ENCODE measurements around the gene CNN2.

Gene CNN2

GRCh38 chr19:1068009-1069001 lies 41.9 kb downstream of the CNN2 start:
- peak; percentile 57 to 85 (median 72) for DNase-seq

DNA sequence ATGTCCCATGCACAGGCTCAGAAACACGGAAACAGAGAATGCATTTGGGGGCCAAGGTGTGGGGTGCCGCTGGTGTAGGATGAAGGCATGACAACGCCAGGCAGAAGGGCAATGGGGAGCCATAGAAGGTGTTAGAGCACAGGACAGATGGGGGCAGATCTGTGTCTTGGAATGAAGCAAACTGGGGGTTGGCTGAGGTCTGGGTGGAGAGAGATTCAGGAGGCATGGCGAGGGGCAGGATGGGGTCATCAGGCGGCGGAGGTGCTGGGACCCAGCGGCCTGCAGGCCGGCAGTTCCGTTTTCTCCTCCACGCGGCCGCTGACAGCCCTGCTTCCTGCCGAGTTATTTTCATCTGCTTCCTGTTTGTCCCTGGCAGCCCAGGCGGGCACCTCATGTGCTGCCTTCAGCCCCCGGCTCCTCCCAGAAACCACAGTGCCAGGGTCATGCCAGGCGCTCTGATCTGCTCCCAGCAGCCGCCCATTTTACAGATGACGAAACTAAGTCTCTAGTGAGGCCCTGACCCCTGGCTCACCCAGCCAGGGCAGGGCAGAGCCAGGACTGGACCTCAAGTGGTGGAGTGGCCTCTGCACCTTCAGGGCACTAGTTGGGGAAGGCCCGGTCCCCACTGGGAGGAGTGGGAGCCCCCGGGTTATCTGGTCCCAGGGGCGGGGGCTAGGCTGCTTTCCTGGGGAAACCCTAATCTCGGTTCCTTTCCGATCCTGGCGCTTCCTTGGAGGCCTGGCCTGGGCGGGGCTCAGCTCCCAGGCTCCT lies 42.8 kb downstream of the CNN2 start:
- DNase-seq = peak; percentile 39 to 77 (median 70)

DNA sequence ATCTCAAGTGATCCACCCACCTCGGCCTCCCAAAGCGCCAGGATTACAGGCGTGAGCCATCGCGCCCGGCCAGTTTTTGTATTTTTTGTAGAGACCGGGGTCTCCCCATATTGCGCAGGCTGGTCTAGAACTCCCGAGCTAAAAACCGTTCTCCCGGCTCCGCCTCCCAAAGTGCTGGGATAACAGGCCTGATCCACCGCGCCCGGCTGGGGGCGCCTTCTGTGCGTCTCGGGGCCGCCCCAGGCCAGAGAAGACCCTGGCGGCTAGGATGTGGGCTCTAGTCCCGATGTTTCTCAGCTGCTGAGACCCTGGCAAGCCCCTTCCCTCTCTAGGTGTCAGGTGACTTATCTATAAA lies 44.1 kb downstream of the CNN2 start:
- DNase-seq = no peak

DNA sequence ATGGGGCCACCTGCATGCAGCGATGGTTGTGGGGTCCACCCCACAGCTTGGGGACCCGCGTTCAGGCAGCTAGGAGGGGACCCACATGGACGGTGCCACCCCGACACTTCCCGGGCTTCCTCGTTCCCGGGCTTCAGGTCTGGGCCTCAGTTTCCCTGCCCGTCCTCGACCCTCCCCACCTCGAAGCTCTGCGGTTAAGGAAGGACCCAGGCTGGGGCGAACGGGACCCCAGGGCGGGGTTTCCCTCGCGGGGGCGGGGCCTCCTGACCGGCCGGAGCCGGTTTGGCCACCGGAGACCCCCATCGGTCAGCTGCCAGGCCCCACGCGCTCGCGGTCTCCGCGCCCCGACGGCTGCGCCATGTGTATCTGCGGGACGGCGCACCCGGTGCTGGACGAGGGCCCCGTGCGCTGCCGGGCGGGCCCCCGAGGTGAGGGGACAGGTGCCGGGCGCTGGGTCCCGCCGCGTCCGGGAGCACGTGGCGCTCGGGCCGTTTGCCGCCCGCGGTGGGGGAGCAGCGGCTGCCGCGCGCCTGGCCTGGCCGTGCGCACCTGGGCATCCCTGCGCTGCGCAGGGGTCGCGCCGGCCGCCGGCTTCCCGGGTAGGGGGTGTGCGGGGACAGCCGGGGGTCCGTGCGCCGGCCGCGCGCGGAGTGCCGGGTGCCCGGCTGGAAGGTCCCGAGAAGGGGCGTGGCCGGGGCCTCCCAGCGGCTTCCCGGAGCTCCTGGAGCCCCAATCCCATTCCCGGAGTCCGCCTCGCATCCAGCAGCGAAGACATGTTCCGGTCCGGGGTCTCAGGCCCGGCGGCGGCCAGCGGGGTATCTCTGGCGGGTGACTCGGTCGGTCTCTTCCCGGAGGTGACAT lies 44.8 kb downstream of the CNN2 start:
- no peak for DNase-seq

- DNase-seq = no peak
Measured at GRCh38 chr19:1072371-1073015, 46.1 kb downstream of the CNN2 start.

DNA sequence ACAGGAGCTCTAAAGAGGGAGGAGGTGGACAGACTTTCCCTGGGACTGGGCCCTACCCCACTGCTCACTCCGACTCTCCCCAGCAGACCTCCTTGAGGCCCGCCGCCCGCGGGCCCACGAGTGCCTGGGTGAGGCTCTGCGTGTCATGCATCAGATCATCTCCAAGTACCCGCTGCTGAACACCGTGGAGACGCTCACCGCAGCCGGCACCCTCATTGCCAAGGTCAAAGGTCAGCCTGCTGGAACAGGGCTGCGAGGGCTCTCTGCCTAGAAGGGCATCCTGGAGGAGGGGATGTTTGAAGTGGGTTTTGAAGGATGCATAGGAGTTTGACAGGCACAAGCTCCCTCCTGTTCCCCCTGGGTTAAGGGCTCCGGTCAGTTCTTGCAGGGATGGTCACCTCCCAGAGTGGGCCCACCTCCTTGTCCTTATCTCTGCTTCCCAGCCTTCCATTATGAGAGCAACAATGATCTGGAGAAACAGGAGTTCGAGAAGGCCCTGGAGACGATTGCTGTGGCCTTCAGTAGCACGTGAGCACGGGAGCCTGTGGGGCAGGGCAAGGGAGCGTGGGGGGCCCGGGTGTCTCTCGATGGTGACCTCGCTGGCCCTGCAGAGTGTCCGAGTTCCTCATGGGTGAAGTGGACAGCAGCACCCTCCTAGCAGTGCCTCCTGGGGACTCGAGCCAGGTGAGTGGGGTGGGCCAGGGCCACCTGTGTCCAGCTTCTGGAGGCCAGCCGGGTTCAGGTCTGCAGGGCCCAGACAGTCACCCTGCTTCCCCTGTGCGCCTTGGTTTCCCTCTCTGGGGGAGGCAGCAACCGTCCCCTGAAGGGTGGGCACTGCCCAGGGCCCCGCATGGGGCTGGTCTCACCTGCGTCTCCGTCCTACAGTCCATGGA lies 46.9 kb downstream of the CNN2 start:
- peak in 5 of 6 experiments; percentile 29 to 51 (median 39) for DNase-seq

GRCh38 chr19:1073956-1074517 lies 47.6 kb downstream of the CNN2 start:
- DNase-seq = peak in 3 of 6 experiments; percentile 39 to 79 (median 65)

GRCh38 chr19:1074544-1075283 lies 48.3 kb downstream of the CNN2 start:
- peak; percentile 89 to 97 (median 95) for DNase-seq

GRCh38 chr19:1076046-1076386 lies 49.6 kb downstream of the CNN2 start:
- peak in 3 of 6 experiments; percentile 50 to 65 (median 52) for DNase-seq

- peak; percentile 81 to 96 (median 92) for DNase-seq
Measured at GRCh38 chr19:1076951-1077350, 50.5 kb downstream of the CNN2 start.

DNA sequence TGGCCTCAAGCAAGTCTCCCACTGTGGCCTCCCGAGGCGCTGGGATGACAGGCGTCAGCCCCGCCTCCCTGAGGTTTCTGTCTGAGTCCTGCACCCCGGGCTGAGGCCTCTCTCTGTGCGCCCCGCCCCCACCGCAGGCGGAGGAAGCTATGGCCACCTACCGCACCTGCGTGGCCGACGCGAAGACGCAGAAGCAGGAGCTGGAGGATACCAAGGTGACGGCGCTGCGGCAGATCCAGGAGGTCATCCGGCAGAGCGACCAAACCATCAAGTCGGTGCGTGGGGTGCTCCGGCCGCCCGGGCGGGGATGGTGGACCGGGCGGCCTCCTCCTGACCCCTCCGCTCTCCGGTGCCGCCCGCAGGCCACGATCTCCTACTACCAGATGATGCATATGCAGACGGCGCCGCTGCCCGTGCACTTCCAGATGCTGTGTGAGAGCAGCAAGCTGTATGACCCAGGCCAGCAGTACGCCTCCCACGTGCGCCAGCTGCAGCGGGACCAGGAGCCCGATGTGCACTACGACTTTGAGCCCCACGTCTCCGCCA lies 53.2 kb downstream of the CNN2 start:
- DNase-seq = peak; percentile 39 to 64 (median 48)

- no peak for DNase-seq
Measured at GRCh38 chr19:1080360-1081161, 54.2 kb downstream of the CNN2 start.

DNA sequence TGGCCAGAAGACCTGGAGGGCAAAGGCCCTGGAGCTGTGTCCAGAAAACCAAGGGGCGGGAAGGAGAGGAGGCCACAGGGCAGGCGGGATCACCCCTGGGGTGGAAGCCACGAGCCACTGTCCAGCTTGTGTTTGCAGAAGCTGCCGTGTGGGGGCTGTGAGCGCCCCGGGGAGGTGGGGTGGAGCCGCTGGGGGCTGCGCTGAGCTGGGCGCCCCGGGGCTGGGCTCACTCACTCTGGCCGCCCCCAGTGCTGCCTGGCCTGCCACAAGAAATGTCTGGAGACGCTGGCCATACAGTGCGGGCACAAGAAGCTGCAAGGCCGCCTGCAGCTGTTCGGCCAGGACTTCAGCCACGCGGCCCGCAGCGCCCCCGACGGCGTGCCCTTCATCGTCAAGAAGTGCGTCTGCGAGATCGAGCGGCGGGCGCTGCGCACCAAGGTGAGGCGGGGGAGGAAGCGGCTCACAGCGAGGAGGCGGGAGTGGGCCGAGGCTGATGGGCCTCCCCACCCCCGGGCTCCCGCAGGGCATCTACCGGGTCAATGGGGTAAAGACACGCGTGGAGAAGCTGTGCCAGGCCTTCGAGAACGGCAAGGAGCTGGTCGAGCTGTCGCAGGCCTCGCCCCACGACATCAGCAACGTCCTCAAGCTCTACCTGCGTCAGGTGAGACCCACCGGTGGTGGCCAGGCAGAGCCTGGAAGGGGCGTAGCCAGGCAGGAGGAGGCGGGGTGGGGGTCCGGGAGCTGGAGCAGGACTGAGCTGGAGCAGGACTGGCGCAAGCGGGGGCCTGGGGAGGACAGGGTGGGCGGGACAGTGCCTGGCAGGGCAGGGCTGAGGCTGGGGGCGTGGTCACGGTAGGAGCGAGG lies 55.1 kb downstream of the CNN2 start:
- no peak for DNase-seq

DNA sequence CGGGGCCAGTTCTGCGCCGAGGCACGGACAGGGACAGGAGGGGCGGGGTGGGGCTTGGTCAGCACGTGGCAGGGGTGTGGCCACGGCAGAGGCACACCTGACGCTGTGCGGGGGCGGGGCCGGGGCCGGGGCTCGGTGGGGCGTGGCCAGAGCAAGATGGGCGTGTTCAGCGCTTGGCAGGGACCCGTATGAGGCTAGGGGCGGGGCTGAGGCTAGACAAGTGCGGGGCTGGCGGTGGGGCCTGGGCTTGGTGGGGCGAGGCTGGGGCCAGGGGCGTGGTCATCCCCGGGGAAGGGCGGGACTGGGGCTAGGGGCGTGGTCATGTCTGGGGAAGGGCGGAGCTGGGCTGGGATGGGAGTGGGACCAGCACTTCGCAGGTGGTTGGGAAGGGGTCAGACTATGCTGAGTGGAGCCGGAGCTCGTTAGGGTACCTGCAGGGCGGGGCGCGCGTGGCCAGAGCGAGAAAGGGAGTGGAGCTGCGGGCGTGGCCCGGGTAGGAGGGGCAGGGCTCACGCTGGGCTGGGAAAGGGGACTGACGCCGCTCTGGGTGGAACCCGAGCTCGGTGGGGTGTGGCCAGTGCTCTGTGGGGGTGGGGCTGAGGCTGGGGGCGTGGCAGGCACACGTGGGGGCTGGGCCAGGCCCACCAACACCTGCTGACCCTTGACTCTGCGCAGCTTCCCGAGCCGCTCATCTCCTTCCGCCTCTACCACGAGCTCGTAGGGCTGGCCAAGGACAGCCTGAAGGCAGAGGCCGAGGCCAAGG lies 55.9 kb downstream of the CNN2 start:
- DNase-seq = peak; percentile 73 to 90 (median 88)

GRCh38 chr19:1082928-1083816 lies 56.8 kb downstream of the CNN2 start:
- no peak for DNase-seq
